IPS DF 6.9 (cell line): ENCODE results near the gene ICA1L.
"Not testable (repeated sequence)": the region's sequence is repeated elsewhere in the genome, so short reads cannot be mapped to it uniquely, and the experiment has no call there.

ENCODE experiments used
- DNase-seq: peaks from one replicate; pipeline ENCODE4 v3.0.0-alpha.2; 2013; ENCODE audit warnings: low read depth, low spot score
- H3K27ac ChIP-seq: one replicate; pipeline ENCODE4 v1.5.1; 2013; ENCODE audit warnings: low read length, control low read depth
- H3K27me3 ChIP-seq: 2 replicates; pipeline ENCODE4 v1.6.1; 2013; ENCODE audit warnings: mild to moderate bottlenecking, low read length; ENCODE audit not compliant: control insufficient read depth, insufficient read depth
- H3K36me3 ChIP-seq: 2 replicates; pipeline ENCODE4 v1.6.1; 2013; ENCODE audit warnings: low read length; ENCODE audit not compliant: control insufficient read depth, insufficient read depth
- H3K4me1 ChIP-seq: 2 replicates; pipeline ENCODE4 v1.6.1; 2013; ENCODE audit warnings: low read length; ENCODE audit not compliant: control insufficient read depth, insufficient read depth
- H3K4me3 ChIP-seq: 2 replicates; pipeline ENCODE4 v1.5.1; 2013; ENCODE audit warnings: mild to moderate bottlenecking, low read length
- H3K9me3 ChIP-seq: 2 replicates; pipeline ENCODE4 v1.6.1; 2013; ENCODE audit warnings: low read length, inconsistent platforms; ENCODE audit not compliant: control insufficient read depth, insufficient read depth
- WGBS: extraction: QIAGEN DNeasy Blood & Tissue Kit; methylation state at CpG from one replicate; pipeline ENCODE4 v1.1.7; 2013; ENCODE audit warnings: mixed read lengths, missing lambda C conversion rate; ENCODE audit not compliant: insufficient read length, insufficient coverage; 5-methylcytosine and 5-hydroxymethylcytosine counted together

ICA1L gene

DNA sequence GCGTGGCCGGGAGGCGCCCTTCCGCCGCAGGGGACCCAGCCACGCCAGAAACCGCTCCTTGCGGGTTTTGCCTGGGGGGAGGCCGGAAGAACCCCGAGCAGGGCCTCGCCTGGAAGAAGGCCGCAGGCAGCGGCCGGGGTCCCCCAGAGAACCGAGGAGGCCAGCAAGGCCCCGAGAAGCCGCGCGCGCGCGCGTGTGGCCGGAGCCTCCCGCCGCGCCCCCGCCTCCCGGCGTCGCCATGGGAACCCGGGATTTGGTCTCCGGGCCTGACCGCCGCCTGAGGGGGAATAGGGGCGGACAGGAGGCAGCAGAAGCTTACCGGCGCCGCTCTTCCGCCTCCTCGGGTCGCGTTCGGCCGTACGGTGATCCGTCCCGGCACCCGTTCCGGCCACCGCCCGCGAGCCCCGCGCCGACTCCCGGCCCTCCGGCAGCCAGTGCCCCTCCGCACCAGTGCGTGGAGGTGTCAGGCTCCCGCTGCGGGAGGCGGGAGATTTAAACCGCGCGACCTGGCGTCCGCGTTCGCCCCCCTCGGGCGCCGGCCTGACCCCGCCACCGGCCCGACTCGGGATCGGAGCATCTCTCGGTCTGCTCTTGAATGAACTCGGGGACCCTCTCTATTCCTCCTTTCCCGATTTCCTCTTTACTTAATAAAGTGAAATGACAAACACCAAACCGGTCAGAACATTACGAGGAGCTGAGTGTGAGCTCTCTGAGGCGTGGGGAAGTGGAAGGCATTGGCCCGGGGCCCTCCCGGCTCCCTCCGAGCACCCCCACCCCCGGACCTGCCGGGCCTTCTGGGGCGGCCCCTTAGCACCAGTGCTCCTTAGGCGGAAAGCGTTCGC is at the start of gene ICA1L:
Gene ICA1L (minus strand): TSS at position 467 of the 842 bp plus-strand sequence. CDS start 42,757 bp downstream, outside the sequence.
- no peak within 1 kb of the TSS for H3K27ac ChIP-seq
- no peaks in the 10 kb centered on the region for H3K36me3 ChIP-seq
- no CpG with 5 or more reads among the region's 93 CpGs for WGBS
- peak within 1 kb of the TSS; percentile 97 for H3K4me3 ChIP-seq
- peaks cover 1% of the 10 kb centered on the region; the same call in 1 of the 2 replicates for H3K4me1 ChIP-seq
- no peaks in the 10 kb centered on the region for H3K9me3 ChIP-seq
- no peak for DNase-seq
- no peaks in the 10 kb centered on the region for H3K27me3 ChIP-seq

DNA sequence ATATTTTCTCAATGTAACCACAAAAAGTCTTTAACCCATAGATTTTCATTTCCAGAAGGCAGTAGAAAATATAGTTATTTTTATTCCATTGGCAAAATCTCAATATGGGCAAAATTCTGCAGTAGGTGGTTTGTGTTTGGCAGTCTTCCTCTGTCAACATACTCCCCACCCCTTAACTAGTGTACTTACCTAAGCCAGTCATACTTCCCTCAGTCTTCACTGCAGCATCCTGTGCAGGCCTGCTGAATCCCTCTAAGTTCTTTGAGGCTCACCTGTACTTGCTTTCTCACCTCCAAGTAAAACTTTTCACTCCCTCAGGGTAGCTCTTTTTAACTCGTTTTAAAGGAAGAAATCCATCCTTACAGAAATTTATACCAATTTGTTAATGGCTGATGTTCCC is 47.3 kb upstream of the ICA1L start:
- DNase-seq: no peak
- Histone ChIP-seq H3K27ac (no peak overlapping the region), H3K9me3 (no peaks in the 10 kb centered on the region), H3K27me3 (no peaks in the 10 kb centered on the region), H3K4me1 (no peaks in the 10 kb centered on the region), H3K36me3 (no peaks in the 10 kb centered on the region), H3K4me3 (no peak overlapping the region)
- whole genome bisulfite sequencing: no CpG with 5 or more reads among the region's 1 CpG

DNA sequence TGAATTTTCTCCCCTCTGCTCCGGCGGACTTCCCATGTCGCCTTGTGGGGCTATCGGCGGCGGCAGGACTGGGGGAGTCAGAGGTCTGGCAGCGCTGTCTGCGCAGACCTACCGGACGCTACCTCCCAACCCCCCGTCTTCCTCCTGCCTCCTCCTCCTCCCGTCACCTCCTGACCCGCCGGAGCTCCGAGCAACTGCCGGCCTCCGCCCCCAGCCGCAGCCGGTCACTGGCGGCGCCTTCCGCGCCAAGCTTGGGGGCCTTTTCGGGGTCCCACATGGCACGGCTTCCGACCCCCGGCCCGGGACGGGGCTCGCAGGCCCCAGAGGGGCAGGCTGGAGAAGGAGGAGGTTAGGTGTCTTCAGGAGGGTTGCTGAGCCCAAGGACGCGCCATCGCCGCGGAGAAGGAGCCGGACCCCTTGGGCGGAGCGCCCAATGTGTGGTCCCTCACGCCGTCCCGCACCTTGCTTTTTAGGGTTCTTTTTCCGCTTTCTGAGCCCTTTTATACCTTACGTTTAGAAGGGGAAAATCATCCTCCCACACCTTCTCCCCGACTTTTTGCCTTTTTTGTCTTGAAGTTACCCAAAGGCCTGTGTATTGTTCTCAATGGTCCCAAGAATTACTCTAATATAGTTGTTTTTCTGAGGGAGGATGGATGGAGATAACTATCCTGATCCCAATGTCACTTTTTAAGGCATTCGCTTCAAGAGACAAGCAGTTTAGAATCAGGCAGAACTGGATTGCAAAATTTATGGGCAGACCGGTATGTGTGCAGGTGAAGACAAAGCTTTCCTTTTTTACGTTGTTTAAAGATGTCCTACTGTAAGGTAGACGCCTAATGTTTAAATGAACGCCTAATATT is 41.0 kb upstream of the ICA1L start:
- not testable (repeated sequence) for H3K9me3 ChIP-seq, H3K4me1 ChIP-seq, DNase-seq, H3K27ac ChIP-seq, H3K27me3 ChIP-seq, H3K36me3 ChIP-seq
- whole genome bisulfite sequencing: no CpG with 5 or more reads among the region's 49 CpGs
- peak overlapping the region; percentile 90; the same call in 1 of the 2 replicates for H3K4me3 ChIP-seq

DNA sequence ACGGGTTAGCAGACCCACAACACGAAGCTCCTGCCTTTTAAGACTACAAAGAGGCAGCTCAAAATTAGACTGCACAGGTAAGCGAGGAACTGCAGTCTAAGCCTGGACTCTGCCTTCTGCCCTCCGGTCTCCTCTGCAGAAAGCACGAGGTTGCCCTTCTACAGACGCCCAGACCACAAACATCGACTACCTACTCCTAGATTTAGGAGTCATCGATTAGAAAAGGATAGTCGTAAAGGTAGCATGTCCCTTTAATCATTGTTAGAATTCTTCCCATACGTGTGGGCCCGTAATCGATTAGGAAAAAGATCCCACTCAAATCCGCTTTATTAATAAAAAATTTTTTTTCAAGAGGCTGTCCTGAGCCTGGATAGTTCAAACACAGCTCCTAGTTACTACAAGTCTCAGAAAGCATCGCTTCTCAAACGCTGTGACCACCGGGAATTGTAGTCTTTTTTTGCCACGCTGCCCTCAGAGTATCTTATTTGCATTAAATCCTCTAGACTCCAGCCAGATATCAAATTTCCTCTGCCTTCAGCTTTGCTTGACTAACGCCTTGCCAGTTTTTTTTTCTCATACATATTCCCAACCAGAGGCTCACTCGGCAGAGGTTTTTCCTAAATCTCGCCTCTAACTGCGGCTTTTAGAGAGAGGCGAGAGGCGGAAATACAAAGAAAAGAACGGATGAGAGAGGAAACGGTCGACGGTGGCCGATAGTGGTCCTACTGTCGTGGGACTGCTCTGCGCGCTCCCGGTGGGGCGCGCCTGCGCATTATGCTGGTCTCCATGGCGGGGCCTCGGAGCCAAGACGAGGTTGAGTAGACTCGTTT is 40.2 kb upstream of the ICA1L start, which contains the start of the genes CARF and WDR12:
Gene CARF (plus strand): TSS at position 764 of the 830 bp plus-strand sequence. CDS start 29,628 bp downstream, outside the sequence.
Gene WDR12 (minus strand): TSS at position 162 of the 830 bp plus-strand sequence. CDS start 197 bp downstream, outside the sequence.
- Histone ChIP-seq H3K36me3 (no peaks in the 10 kb centered on the region), H3K4me3 (peak within 1 kb of the TSS; percentile 90), H3K9me3 (no peaks in the 10 kb centered on the region; the same call in 1 of the 2 replicates), H3K4me1 (no peaks in the 10 kb centered on the region), H3K27ac (no peak within 1 kb of the TSS), H3K27me3 (no peaks in the 10 kb centered on the region)
- WGBS: no CpG with 5 or more reads among the region's 39 CpGs
- peak; percentile 75 for DNase-seq

DNA sequence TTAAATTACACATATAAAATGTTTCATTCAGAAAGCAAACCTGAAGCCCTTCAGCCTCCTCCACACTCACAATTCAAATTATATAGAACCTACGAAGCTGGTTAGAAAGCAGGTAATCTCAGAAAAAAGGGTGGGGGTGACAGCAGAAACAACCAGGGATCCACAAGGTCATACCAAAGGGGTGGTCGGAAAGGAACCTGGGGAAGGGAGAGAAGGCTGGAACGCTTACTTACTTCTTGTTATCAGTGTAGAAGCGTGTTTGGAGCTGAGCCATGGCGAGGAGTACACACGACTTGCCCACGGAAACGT is 39.6 kb upstream of the ICA1L start:
- H3K4me1 ChIP-seq: no peaks in the 10 kb centered on the region
- no peaks in the 10 kb centered on the region; the same call in 1 of the 2 replicates for H3K9me3 ChIP-seq
- no CpG with 5 or more reads among the region's 8 CpGs for WGBS
- no peak for DNase-seq
- no peaks in the 10 kb centered on the region for H3K36me3 ChIP-seq
- H3K27ac ChIP-seq: no peak overlapping the region
- H3K27me3 ChIP-seq: no peaks in the 10 kb centered on the region
- peak overlapping the region; percentile 90 for H3K4me3 ChIP-seq

DNA sequence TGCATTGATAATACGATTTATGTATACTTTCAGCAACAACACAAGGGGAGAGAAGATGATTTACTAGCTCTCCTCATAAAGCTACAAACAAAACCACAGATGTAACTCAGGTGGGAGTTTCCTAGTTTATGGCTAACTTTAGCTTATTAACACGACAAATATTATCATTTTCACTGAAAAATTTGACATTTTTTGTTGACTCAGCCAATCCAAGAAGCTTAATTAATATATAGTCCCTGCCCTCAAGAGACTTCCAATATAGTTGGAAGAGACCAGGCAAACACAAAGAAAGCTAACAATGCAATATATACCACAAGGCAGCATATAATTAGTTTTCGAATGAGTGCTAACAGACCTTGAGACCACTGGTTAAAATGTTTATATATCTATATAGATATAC is 39.1 kb upstream of the ICA1L start:
- no peak overlapping the region for H3K27ac ChIP-seq
- H3K27me3 ChIP-seq: no peaks in the 10 kb centered on the region
- H3K9me3 ChIP-seq: no peaks in the 10 kb centered on the region; the same call in 1 of the 2 replicates
- no peaks in the 10 kb centered on the region for H3K36me3 ChIP-seq
- DNase-seq: no peak
- peak overlapping the region; percentile 90; the same call in 1 of the 2 replicates for H3K4me3 ChIP-seq
- H3K4me1 ChIP-seq: no peaks in the 10 kb centered on the region
- WGBS: no CpG with 5 or more reads among the region's 3 CpGs

DNA sequence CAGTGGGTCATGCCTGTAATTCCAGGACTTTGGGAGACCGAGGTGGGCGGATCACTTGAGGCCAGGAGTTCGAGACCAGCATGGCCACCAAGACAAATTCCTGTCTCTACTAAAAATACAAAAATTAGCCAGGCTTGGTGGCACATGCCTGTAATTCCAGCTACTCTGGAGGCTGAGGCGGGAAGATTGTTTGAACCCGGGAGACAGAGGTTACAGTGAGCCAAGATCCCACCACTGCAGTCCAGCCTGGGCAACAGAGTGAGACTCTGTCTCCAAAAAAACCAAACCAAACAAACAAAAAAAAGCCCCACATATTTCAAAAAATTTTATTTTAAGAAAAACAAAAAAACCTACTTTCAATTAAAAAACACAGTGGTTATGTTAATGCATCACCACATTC is 38.7 kb upstream of the ICA1L start:
- not testable (repeated sequence) for H3K4me1 ChIP-seq, H3K27ac ChIP-seq, DNase-seq, H3K9me3 ChIP-seq, H3K36me3 ChIP-seq, H3K4me3 ChIP-seq, H3K27me3 ChIP-seq
- no CpG with 5 or more reads among the region's 5 CpGs for whole genome bisulfite sequencing

DNA sequence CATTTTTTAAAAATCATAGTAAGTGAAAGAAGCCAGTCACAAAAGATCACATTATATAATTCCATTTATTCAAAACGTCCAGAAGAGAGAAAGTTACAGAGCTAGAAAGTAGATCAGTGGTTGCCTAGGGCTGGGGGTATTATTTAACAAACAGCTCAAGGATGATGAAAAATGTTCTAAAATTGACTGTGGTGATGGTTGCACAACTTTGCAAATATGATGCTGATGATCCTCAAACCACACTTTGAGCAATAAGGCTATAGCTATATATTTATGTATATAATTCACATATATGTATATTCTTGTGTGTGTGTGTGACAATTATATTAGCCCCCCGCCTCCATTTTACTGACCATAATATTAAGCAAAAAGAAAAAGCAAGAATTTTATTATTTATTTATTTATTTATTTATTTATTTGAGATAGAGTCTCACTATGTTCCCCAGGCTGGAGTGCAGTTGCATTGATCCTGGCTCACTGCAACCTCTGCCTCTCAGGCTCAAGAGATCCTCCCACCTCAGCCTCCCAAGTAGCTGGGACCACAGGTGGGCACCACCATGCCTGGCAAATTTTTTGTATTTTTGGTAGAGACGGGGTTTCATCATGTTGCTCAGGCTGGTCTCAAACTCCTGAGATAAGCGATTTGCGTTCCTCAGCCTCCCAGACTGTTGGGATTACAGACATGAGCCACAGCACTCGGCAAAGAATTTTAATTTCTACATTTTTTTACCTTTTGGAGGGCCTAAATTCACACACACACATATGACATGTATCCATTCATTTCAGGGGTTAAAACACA is 38.0 kb upstream of the ICA1L start:
- Histone ChIP-seq H3K36me3 (no peaks in the 10 kb centered on the region), H3K27me3 (no peaks in the 10 kb centered on the region), H3K9me3 (no peaks in the 10 kb centered on the region; the same call in 1 of the 2 replicates), H3K4me1 (no peaks in the 10 kb centered on the region), H3K4me3 (no peak overlapping the region), H3K27ac (no peak overlapping the region)
- no CpG with 5 or more reads among the region's 6 CpGs for WGBS
- no peak for DNase-seq

DNA sequence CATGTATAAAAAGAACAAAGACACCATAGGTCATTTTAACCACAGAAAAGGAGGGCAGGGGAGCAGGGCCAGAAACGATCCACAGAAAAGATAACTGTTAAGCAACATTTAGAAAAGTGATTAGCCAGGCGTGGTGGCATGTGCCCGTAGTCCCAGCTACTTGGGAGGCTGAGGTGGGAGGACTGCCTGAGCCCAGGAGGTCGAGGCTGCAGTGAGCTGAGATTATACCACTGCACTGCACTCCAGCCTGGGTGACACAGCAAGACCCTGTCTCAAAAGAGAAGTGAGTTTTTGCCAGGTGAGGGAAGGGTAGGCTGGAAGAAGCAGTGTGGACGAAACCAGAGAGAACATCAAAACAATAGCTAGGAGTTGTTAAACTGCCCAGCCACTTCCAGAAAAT is 36.6 kb upstream of the ICA1L start:
- Histone ChIP-seq H3K4me1 (no peaks in the 10 kb centered on the region), H3K36me3 (no peaks in the 10 kb centered on the region), H3K27me3 (no peaks in the 10 kb centered on the region), H3K27ac (no peak overlapping the region), H3K9me3 (no peaks in the 10 kb centered on the region; the same call in 1 of the 2 replicates), H3K4me3 (no peak overlapping the region)
- no CpG with 5 or more reads among the region's 5 CpGs for WGBS
- DNase-seq: no peak
